WTC11 (cell line): Measurements from ENCODE around the gene APH1B. TPM values are rescaled to one million over a fixed set of nuclear protein-coding genes. Genes with fewer than 3 reads are reported as not detected.
"Not testable (repeated sequence)": the region's sequence is repeated elsewhere in the genome, so short reads cannot be mapped to it uniquely, and the experiment has no call there.

Source experiments
- ATAC-seq: fragments of 200-7000 bp; cut with Tn5 transposase; 2 replicates; pipeline ENCODE4 v1.10.0; 2021; ENCODE audit warnings: mild to moderate bottlenecking, moderate library complexity
- CTCF ChIA-PET: fragments of 300-600 bp; sonication (Branson Sonifier 250); formaldehyde crosslinking; loops from one replicate; lab custom pipeline; 2021; ENCODE audit warnings: antibody characterized with exemption; lab: Charles Lee
- POLR2A ChIA-PET: fragments of 350-600 bp; sonication (Branson Sonifier 250); formaldehyde crosslinking; loops from one replicate; lab custom pipeline; 2021; ENCODE audit warnings: antibody characterized with exemption; lab: Charles Lee
- DNase-seq: peaks from one replicate; pipeline ENCODE4 v3.0.0; 2021; ENCODE audit warnings: low spot score
- H3K27ac Mint-ChIP-seq: 2 replicates; pipeline ENCODE4 v1.8.0; 2021; ENCODE audit warnings: mixed read lengths
- H3K27me3 Mint-ChIP-seq: 2 replicates; pipeline ENCODE4 v1.8.0; 2021; ENCODE audit warnings: low read depth, mild to moderate bottlenecking, moderate library complexity, mixed read lengths
- H3K36me3 Mint-ChIP-seq: 2 replicates; pipeline ENCODE4 v1.8.0; 2021; ENCODE audit warnings: mixed read lengths
- H3K4me1 Mint-ChIP-seq: 2 replicates; pipeline ENCODE4 v1.8.0; 2022; ENCODE audit warnings: mixed read lengths
- H3K4me3 Mint-ChIP-seq: 2 replicates; pipeline ENCODE4 v1.8.0; 2021; ENCODE audit warnings: mild to moderate bottlenecking, moderate library complexity, mixed read lengths
- H3K9me3 Mint-ChIP-seq: 2 replicates; pipeline ENCODE4 v1.8.0; 2021; ENCODE audit warnings: mixed read lengths
- ATF1 ChIP-seq: sonication (generic); formaldehyde crosslinking; IDR thresholded peaks from 2 replicates; pipeline ENCODE4 v1.8.1; 2023; ENCODE audit warnings: mild to moderate bottlenecking, moderate library complexity, missing genetic modification reagents
- CTCF ChIP-seq: fragments of 200-600 bp; IDR thresholded peaks from 2 replicates; pipeline ENCODE4 v1.8.0; 2022; ENCODE audit warnings: antibody characterized with exemption
- ESRRA ChIP-seq: sonication (generic); formaldehyde crosslinking; IDR thresholded peaks from 2 replicates; pipeline ENCODE4 v1.8.1; 2022; ENCODE audit warnings: mild to moderate bottlenecking, missing genetic modification reagents, borderline replicate concordance
- FOXK1 ChIP-seq: sonication (generic); formaldehyde crosslinking; IDR thresholded peaks from 2 replicates; pipeline ENCODE4 v1.8.0; 2022; ENCODE audit warnings: mild to moderate bottlenecking, moderate library complexity, missing genetic modification reagents
- IRF1 ChIP-seq: sonication (generic); formaldehyde crosslinking; IDR thresholded peaks from 2 replicates; pipeline ENCODE4 v1.8.0; 2023; ENCODE audit warnings: missing genetic modification reagents
- KAT7 ChIP-seq: sonication (generic); formaldehyde crosslinking; IDR thresholded peaks from 2 replicates; pipeline ENCODE4 v1.8.1; 2023; ENCODE audit warnings: missing genetic modification reagents, mild to moderate bottlenecking, borderline replicate concordance
- MYBL2 ChIP-seq: sonication (generic); formaldehyde crosslinking; IDR thresholded peaks from 2 replicates; pipeline ENCODE4 v1.8.1; 2023; ENCODE audit warnings: mild to moderate bottlenecking, moderate library complexity, missing genetic modification reagents
- NFATC4 ChIP-seq: fragments of 250-450 bp; sonication (Bioruptor Pico); IDR thresholded peaks from 2 replicates; pipeline ENCODE4 v1.9.0; 2021; ENCODE audit warnings: mild to moderate bottlenecking
- NFYB ChIP-seq: sonication (generic); formaldehyde crosslinking; conservative IDR thresholded peaks from 2 replicates; pipeline ENCODE4 v1.8.0; 2022; ENCODE audit warnings: low read depth, missing genetic modification reagents
- NR3C1 ChIP-seq: sonication (generic); formaldehyde crosslinking; conservative IDR thresholded peaks from 2 replicates; pipeline ENCODE4 v1.8.1; 2023; ENCODE audit warnings: low read depth, mild to moderate bottlenecking, missing genetic modification reagents
- OVOL2 ChIP-seq: fragments of 250-450 bp; sonication (Bioruptor Pico); IDR thresholded peaks from 2 replicates; pipeline ENCODE4 v1.9.0; 2021; ENCODE audit warnings: mild to moderate bottlenecking, borderline replicate concordance
- RELA ChIP-seq: sonication (generic); formaldehyde crosslinking; IDR thresholded peaks from 2 replicates; pipeline ENCODE4 v1.8.1; 2022; ENCODE audit warnings: missing genetic modification reagents, mild to moderate bottlenecking, borderline replicate concordance
- RORB ChIP-seq: fragments of 250-450 bp; sonication (Bioruptor Pico); IDR thresholded peaks from 2 replicates; pipeline ENCODE4 v1.9.0; 2021; ENCODE audit warnings: mild to moderate bottlenecking
- SMAD4 ChIP-seq: sonication (generic); formaldehyde crosslinking; IDR thresholded peaks from 2 replicates; pipeline ENCODE4 v1.8.0; 2022; ENCODE audit warnings: mild to moderate bottlenecking, missing genetic modification reagents
- SOX15 ChIP-seq: fragments of 250-450 bp; sonication (Bioruptor Pico); IDR thresholded peaks from 2 replicates; pipeline ENCODE4 v1.9.0; 2021; ENCODE audit warnings: mild to moderate bottlenecking
- TEAD4 ChIP-seq: sonication (generic); formaldehyde crosslinking; IDR thresholded peaks from 2 replicates; pipeline ENCODE4 v1.8.0; 2022; ENCODE audit warnings: mild to moderate bottlenecking, missing genetic modification reagents
- ZMAT4 ChIP-seq: fragments of 250-450 bp; sonication (Bioruptor Pico); IDR thresholded peaks from 2 replicates; pipeline ENCODE4 v1.9.0; 2021; ENCODE audit warnings: mild to moderate bottlenecking
- ZNF121 ChIP-seq: sonication (generic); formaldehyde crosslinking; IDR thresholded peaks from 2 replicates; pipeline ENCODE4 v1.8.0; 2023; ENCODE audit warnings: missing genetic modification reagents
- ZNF219 ChIP-seq: sonication (generic); formaldehyde crosslinking; IDR thresholded peaks from 2 replicates; pipeline ENCODE4 v1.8.0; 2023; ENCODE audit warnings: missing genetic modification reagents, mild to moderate bottlenecking, borderline replicate concordance
- ZNF232 ChIP-seq: sonication (generic); formaldehyde crosslinking; IDR thresholded peaks from 2 replicates; pipeline ENCODE4 v1.8.0; 2022; ENCODE audit warnings: mild to moderate bottlenecking, missing genetic modification reagents
- ZNF423 ChIP-seq: fragments of 250-450 bp; sonication (Bioruptor Pico); IDR thresholded peaks from 2 replicates; pipeline ENCODE4 v2.1.2; 2022; ENCODE audit warnings: mild to moderate bottlenecking, moderate library complexity
- total RNA-seq: library from RNA; stranded (reverse); gene quantifications from 3 replicates; pipeline ENCODE4 v1.2.3, GENCODE V29; 2021
- TF ChIP-seq, protein P1 (sequence below): sonication (generic); formaldehyde crosslinking; IDR thresholded peaks from 2 replicates; pipeline ENCODE4 v1.8.1; 2022; ENCODE audit warnings: missing genetic modification reagents, borderline replicate concordance

Gene APH1B
- total RNA-seq, 1 experiment from 2014 or later: 25.0 TPM

GRCh38 chr15:63319065-63319464 lies 41.7 kb downstream of the APH1B start (continued):
- TF ChIP-seq, protein P1, sequence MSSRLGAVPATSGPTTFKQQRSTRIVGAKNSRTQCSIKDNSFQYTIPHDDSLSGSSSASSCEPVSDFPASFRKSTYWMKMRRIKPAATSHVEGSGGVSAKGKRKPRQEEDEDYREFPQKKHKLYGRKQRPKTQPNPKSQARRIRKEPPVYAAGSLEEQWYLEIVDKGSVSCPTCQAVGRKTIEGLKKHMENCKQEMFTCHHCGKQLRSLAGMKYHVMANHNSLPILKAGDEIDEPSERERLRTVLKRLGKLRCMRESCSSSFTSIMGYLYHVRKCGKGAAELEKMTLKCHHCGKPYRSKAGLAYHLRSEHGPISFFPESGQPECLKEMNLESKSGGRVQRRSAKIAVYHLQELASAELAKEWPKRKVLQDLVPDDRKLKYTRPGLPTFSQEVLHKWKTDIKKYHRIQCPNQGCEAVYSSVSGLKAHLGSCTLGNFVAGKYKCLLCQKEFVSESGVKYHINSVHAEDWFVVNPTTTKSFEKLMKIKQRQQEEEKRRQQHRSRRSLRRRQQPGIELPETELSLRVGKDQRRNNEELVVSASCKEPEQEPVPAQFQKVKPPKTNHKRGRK (CRISPR knock-in tag): no peak
- TF ChIP-seq RORB: no peak
- TF ChIP-seq ZNF219 (CRISPR knock-in tag): no peak

GRCh38 chr15:63320446-63320845 lies 43.0 kb downstream of the APH1B start:
- H3K4me1 Mint-ChIP-seq: peaks cover 29% of the 10 kb centered on the region
- H3K27me3 Mint-ChIP-seq, H3K9me3 Mint-ChIP-seq, POLR2A ChIA-PET, ATAC-seq, H3K27ac Mint-ChIP-seq, H3K4me3 Mint-ChIP-seq, DNase-seq, H3K36me3 Mint-ChIP-seq, CTCF ChIA-PET: not testable (repeated sequence)

DNA sequence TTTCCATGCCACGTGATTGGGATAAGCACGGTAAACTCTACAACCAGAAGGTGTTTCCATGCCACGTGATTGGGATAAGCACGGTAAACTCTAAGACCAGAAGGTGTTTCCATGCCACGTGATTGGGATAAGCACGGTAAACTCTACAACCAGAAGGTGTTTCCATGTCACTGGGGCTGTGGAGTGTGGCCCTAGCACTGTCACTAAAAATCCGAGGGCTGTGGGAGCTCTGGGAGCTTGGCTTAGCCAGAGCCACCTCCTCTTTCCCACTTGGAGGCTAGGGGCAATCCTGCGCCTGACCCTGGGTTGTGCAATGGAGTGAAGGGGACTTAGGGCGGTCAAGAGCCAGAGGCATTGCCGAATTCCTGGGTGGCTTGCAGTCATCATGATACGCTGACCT lies 43.6 kb downstream of the APH1B start:
- ATAC-seq, CTCF ChIA-PET: not testable (repeated sequence)

GRCh38 chr15:63321462-63321861 lies 44.1 kb downstream of the APH1B start:
- no peak for ATAC-seq
- no peaks in the 10 kb centered on the region for H3K36me3 Mint-ChIP-seq
- peaks cover 19% of the 10 kb centered on the region for H3K4me1 Mint-ChIP-seq
- no peak for DNase-seq
- H3K4me3 Mint-ChIP-seq: no peak overlapping the region
- H3K9me3 Mint-ChIP-seq: no peaks in the 10 kb centered on the region
- no peak for TF ChIP-seq RELA (CRISPR knock-in tag)
- no peak for TF ChIP-seq NFATC4
- TF ChIP-seq ZNF232 (CRISPR knock-in tag): no peak
- no peak for TF ChIP-seq NR3C1 (CRISPR knock-in tag)
- TF ChIP-seq ATF1 (CRISPR knock-in tag): no peak
- no peak for TF ChIP-seq SMAD4 (CRISPR knock-in tag)
- TF ChIP-seq ESRRA (CRISPR knock-in tag): no peak
- no peak for TF ChIP-seq OVOL2 (CRISPR knock-in tag)
- no peaks in the 10 kb centered on the region for H3K27me3 Mint-ChIP-seq
- POLR2A ChIA-PET: no interaction called here
- CTCF ChIA-PET: no interaction called here
- no peak overlapping the region for H3K27ac Mint-ChIP-seq

More for the DNA sequence above, 43.6 kb downstream of the APH1B start:
- H3K27me3 Mint-ChIP-seq, POLR2A ChIA-PET, H3K27ac Mint-ChIP-seq, H3K4me3 Mint-ChIP-seq, DNase-seq, H3K9me3 Mint-ChIP-seq, H3K36me3 Mint-ChIP-seq: not testable (repeated sequence)
- peaks cover 24% of the 10 kb centered on the region for H3K4me1 Mint-ChIP-seq

GRCh38 chr15:63322541-63322940 lies 45.1 kb downstream of the APH1B start:
- no peak for ATAC-seq

GRCh38 chr15:63323798-63324563 lies 46.6 kb downstream of the APH1B start:
- no peak for ATAC-seq
- peak overlapping the region; percentile 26; the same call in 1 of the 2 replicates for H3K27ac Mint-ChIP-seq
- CTCF ChIA-PET: no interaction called here
- TF ChIP-seq FOXK1 (CRISPR knock-in tag) (no peak), RELA (CRISPR knock-in tag) (no peak), IRF1 (CRISPR knock-in tag) (no peak), TEAD4 (CRISPR knock-in tag) (no peak), OVOL2 (CRISPR knock-in tag) (no peak), KAT7 (no peak), ZNF121 (CRISPR knock-in tag) (no peak), NFYB (CRISPR knock-in tag) (no peak), CTCF (no peak), ZMAT4 (no peak)

More at GRCh38 chr15:63322541-63322940, 45.1 kb downstream of the APH1B start:
- ChIA-PET CTCF (interaction anchor here (0.9 kb wide), 1 partner anchor 17 kb away, joined by 5 read pairs; no protein-coding TSS in a partner anchor), POLR2A (no interaction called here)
- no peak for DNase-seq
- no peaks in the 10 kb centered on the region for H3K9me3 Mint-ChIP-seq
- no peaks in the 10 kb centered on the region for H3K36me3 Mint-ChIP-seq
- H3K27ac Mint-ChIP-seq: peak overlapping the region; percentile 71; the same call in 1 of the 2 replicates
- H3K4me3 Mint-ChIP-seq: no peak overlapping the region
- H3K27me3 Mint-ChIP-seq: no peaks in the 10 kb centered on the region
- no peak for TF ChIP-seq ZNF423
- TF ChIP-seq MYBL2 (CRISPR knock-in tag): no peak
- no peak for TF ChIP-seq SOX15 (CRISPR knock-in tag)
- TF ChIP-seq, all 79 proteins: peak for 0
- H3K4me1 Mint-ChIP-seq: peaks cover 16% of the 10 kb centered on the region

More at GRCh38 chr15:63323798-63324563, 46.6 kb downstream of the APH1B start:
- peaks cover 21% of the 10 kb centered on the region for H3K4me1 Mint-ChIP-seq
- DNase-seq: no peak
- H3K27me3 Mint-ChIP-seq: no peaks in the 10 kb centered on the region
- H3K4me3 Mint-ChIP-seq: no peak overlapping the region
- H3K36me3 Mint-ChIP-seq: no peaks in the 10 kb centered on the region
- no peaks in the 10 kb centered on the region for H3K9me3 Mint-ChIP-seq
- POLR2A ChIA-PET: interaction anchor here (0.6 kb wide), 1 partner anchor 161 kb away, joined by 3 read pairs; no protein-coding TSS in a partner anchor
